Measurements from ENCODE around the gene RFPL3.

- TF ChIP-seq EZH2 (IDR thresholded peaks at IDR 0.05; ENCODE audit: borderline replicate concordance, insufficient read depth, low read depth, low read length, poor library complexity, severe bottlenecking) (no peak), CTCF (IDR thresholded peaks at IDR 0.05) (peak; percentile 32)
These were observed 32.0 kb downstream of the RFPL3 start for GRCh38 chr22:32389685-32390084.
